OCI-LY1 (cell line): ENCODE data around the gene AXIN1.
A peak's percentile ranks its signal among the peaks of the same experiment; 100 is the strongest.

Experiments used
- H2AFZ ChIP-seq: fragments of 200-600 bp; sonication (generic), shearing (Covaris generic); 2 replicates; pipeline ENCODE4 v1.6.0; 2014; ENCODE audit warnings: antibody characterized with exemption, mild to moderate bottlenecking, low read length
- H3F3A ChIP-seq: fragments of 200-600 bp; sonication (generic), shearing (Covaris generic); 2 replicates; pipeline ENCODE4 v1.6.0; 2014; ENCODE audit warnings: mild to moderate bottlenecking, antibody characterized with exemption, low read length, moderate library complexity; ENCODE audit not compliant: insufficient read depth
- H3K27ac ChIP-seq: fragments of 200-600 bp; sonication (generic); 2 replicates; pipeline ENCODE4 v1.5.1; 2014; ENCODE audit warnings: low read length, mixed run types, mild to moderate bottlenecking, low read depth; ENCODE audit not compliant: poor library complexity, severe bottlenecking
- H3K27me3 ChIP-seq: fragments of 200-600 bp; sonication (generic); 2 replicates; pipeline ENCODE4 v1.6.0; 2014; ENCODE audit warnings: antibody characterized with exemption, mild to moderate bottlenecking, low read length, moderate library complexity; ENCODE audit not compliant: insufficient read depth
- H3K36me3 ChIP-seq: fragments of 200-600 bp; sonication (generic); 2 replicates; pipeline ENCODE4 v1.6.1; 2014; ENCODE audit warnings: mild to moderate bottlenecking, antibody characterized with exemption, low read length, moderate library complexity, mixed read lengths; ENCODE audit not compliant: insufficient read depth
- H3K4me1 ChIP-seq: fragments of 200-600 bp; sonication (generic); 2 replicates; pipeline ENCODE4 v1.5.1; 2014; ENCODE audit warnings: mild to moderate bottlenecking, low read length, moderate library complexity; ENCODE audit not compliant: insufficient read depth, severe bottlenecking
- H3K4me2 ChIP-seq: fragments of 200-600 bp; sonication (generic), shearing (Covaris generic); 2 replicates; pipeline ENCODE4 v1.6.1; 2014; ENCODE audit warnings: low read length
- H3K4me3 ChIP-seq: fragments of 200-600 bp; sonication (generic); 2 replicates; pipeline ENCODE4 v1.5.1; 2014; ENCODE audit warnings: low read length, low read depth, mild to moderate bottlenecking, mixed read lengths; ENCODE audit not compliant: poor library complexity, severe bottlenecking
- H3K79me2 ChIP-seq: fragments of 200-600 bp; shearing (Covaris generic); 2 replicates; pipeline ENCODE4 v1.6.1; 2016; ENCODE audit warnings: mixed run types, low read length, mixed read lengths; ENCODE audit not compliant: insufficient read depth
- H3K9ac ChIP-seq: fragments of 200-600 bp; sonication (generic), shearing (Covaris generic); 2 replicates; pipeline ENCODE4 v1.6.1; 2014; ENCODE audit warnings: mild to moderate bottlenecking, low read length, mixed read lengths
- H3K9me2 ChIP-seq: fragments of 200-600 bp; sonication (generic), shearing (Covaris generic); 2 replicates; pipeline ENCODE4 v1.6.1; 2014; ENCODE audit warnings: low read depth, mild to moderate bottlenecking, low read length, mixed read lengths
- H3K9me3 ChIP-seq: fragments of 200-600 bp; shearing (Covaris generic); 2 replicates; pipeline ENCODE4 v1.6.1; 2014; ENCODE audit warnings: low read length, mixed read lengths
- H4K20me1 ChIP-seq: fragments of 200-600 bp; sonication (generic), shearing (Covaris generic); 2 replicates; pipeline ENCODE4 v1.6.0; 2016; ENCODE audit warnings: mild to moderate bottlenecking, low read length; ENCODE audit not compliant: insufficient read depth
- CTCF ChIP-seq: fragments of 200-600 bp; sonication (generic), shearing (Covaris generic); IDR thresholded peaks from 2 replicates; pipeline ENCODE4 v1.5.1; 2017; ENCODE audit warnings: mild to moderate bottlenecking, antibody characterized with exemption, low read length, moderate library complexity, mixed read lengths
- EZH2 ChIP-seq: fragments of 200-600 bp; sonication (generic), shearing (Covaris generic); IDR thresholded peaks from 2 replicates; pipeline ENCODE4 v1.8.0; 2017; ENCODE audit warnings: borderline replicate concordance, mixed run types, mild to moderate bottlenecking, antibody characterized with exemption, low read length, moderate library complexity, mixed read lengths

The AXIN1 gene

GRCh38 chr16:397135-397661 is 44.7 kb upstream of the AXIN1 start, which contains the start of gene NME4:
Gene NME4 (plus strand): TSS chr16:397199. CDS start chr16:397223, 24 bp downstream.
- 0 out of 2 replicates have a peak, but pooled peaks cover 3% of the 10 kb centered on the region for H3K36me3 ChIP-seq
- H3K4me2 ChIP-seq = peak within 1 kb of the TSS; percentile 66
- peaks cover 17% of the 10 kb centered on the region for H3K4me1 ChIP-seq
- no peak for TF ChIP-seq EZH2
- no peak for TF ChIP-seq CTCF
- H3K79me2 ChIP-seq = no peaks in the 10 kb centered on the region
- H3K27me3 ChIP-seq = no peaks in the 10 kb centered on the region; the same call in 1 of the 2 replicates
- no peak within 1 kb of the TSS for H3K27ac ChIP-seq
- no peak within 1 kb of the TSS for H2AFZ ChIP-seq
- H3K9ac ChIP-seq = no peak within 1 kb of the TSS; the same call in 1 of the 2 replicates
- 0 out of 2 replicates have a peak, but pooled peaks cover 13% of the 10 kb centered on the region for H3F3A ChIP-seq
- H3K4me3 ChIP-seq = peak within 1 kb of the TSS; percentile 50
- H3K9me3 ChIP-seq = no peaks in the 10 kb centered on the region
- no peaks in the 10 kb centered on the region for H4K20me1 ChIP-seq
- no peaks in the 10 kb centered on the region for H3K9me2 ChIP-seq

GRCh38 chr16:396605-397004 is 44.1 kb upstream of the AXIN1 start:
- no peak overlapping the region for H2AFZ ChIP-seq

GRCh38 chr16:396199-396598 is 43.7 kb upstream of the AXIN1 start:
- TF ChIP-seq EZH2 = no peak
- no peaks in the 10 kb centered on the region for H3K79me2 ChIP-seq
- no peaks in the 10 kb centered on the region for H4K20me1 ChIP-seq
- no peak overlapping the region for H3K4me3 ChIP-seq
- peaks cover 16% of the 10 kb centered on the region for H3K4me1 ChIP-seq
- H3K4me2 ChIP-seq = no peak overlapping the region
- no peak overlapping the region for H3K9ac ChIP-seq
- no peaks in the 10 kb centered on the region for H3K9me3 ChIP-seq
- no peak overlapping the region for H3K27ac ChIP-seq
- 0 out of 2 replicates have a peak, but pooled peaks cover 3% of the 10 kb centered on the region for H3K36me3 ChIP-seq
- H3K27me3 ChIP-seq = no peaks in the 10 kb centered on the region; the same call in 1 of the 2 replicates
- no peak overlapping the region for H2AFZ ChIP-seq
- H3F3A ChIP-seq = 0 out of 2 replicates have a peak, but pooled peaks cover 13% of the 10 kb centered on the region
- no peaks in the 10 kb centered on the region for H3K9me2 ChIP-seq

More at GRCh38 chr16:396605-397004, 44.1 kb upstream of the AXIN1 start:
- Histone ChIP-seq H3K27me3 (no peaks in the 10 kb centered on the region; the same call in 1 of the 2 replicates), H3K9ac (no peak overlapping the region; the same call in 1 of the 2 replicates), H3K4me3 (no peak overlapping the region), H3K4me2 (peak overlapping the region; percentile 37; the same call in 1 of the 2 replicates), H3K9me3 (no peaks in the 10 kb centered on the region), H3K36me3 (0 out of 2 replicates have a peak, but pooled peaks cover 3% of the 10 kb centered on the region), H3K27ac (no peak overlapping the region), H3K4me1 (peaks cover 16% of the 10 kb centered on the region), H3K79me2 (no peaks in the 10 kb centered on the region), H3K9me2 (no peaks in the 10 kb centered on the region), H4K20me1 (no peaks in the 10 kb centered on the region), H3F3A (0 out of 2 replicates have a peak, but pooled peaks cover 13% of the 10 kb centered on the region)
- TF ChIP-seq CTCF (no peak), EZH2 (no peak)
